Karpas-422 (cell line): Measurements from ENCODE around the gene KRT6C. TPM values are rescaled to one million over a fixed set of nuclear protein-coding genes. Genes with fewer than 3 reads are reported as not detected.
"Not testable (repeated sequence)": the region's sequence is repeated elsewhere in the genome, so short reads cannot be mapped to it uniquely, and the experiment has no call there.

Source experiments
- DNase-seq: peaks from one replicate; pipeline ENCODE4 v3.0.0-alpha.2; 2015
- H2AFZ ChIP-seq: fragments of 200-600 bp; sonication (generic); 2 replicates; pipeline ENCODE4 v1.6.1; 2014; ENCODE audit warnings: antibody characterized with exemption, low read length, mixed read lengths
- H3K27ac ChIP-seq: fragments of 200-600 bp; sonication (generic); 2 replicates; pipeline ENCODE4 v1.5.1; 2014; ENCODE audit warnings: mild to moderate bottlenecking, low read length, moderate library complexity
- H3K27me3 ChIP-seq: fragments of 200-600 bp; sonication (generic); 2 replicates; pipeline ENCODE4 v1.6.1; 2014; ENCODE audit warnings: low read length, mixed read lengths
- H3K36me3 ChIP-seq: fragments of 200-600 bp; sonication (generic); 2 replicates; pipeline ENCODE4 v1.6.1; 2014; ENCODE audit warnings: low read length, mixed read lengths; ENCODE audit not compliant: insufficient read depth
- H3K4me1 ChIP-seq: fragments of 200-600 bp; sonication (generic); 2 replicates; pipeline ENCODE4 v1.6.1; 2014; ENCODE audit warnings: mild to moderate bottlenecking, low read length, mixed read lengths
- H3K4me2 ChIP-seq: fragments of 200-600 bp; sonication (generic); 2 replicates; pipeline ENCODE4 v1.6.1; 2014; ENCODE audit warnings: low read length, low read depth, mild to moderate bottlenecking; ENCODE audit not compliant: poor library complexity, severe bottlenecking
- H3K4me3 ChIP-seq: fragments of 200-600 bp; sonication (generic); 2 replicates; pipeline ENCODE4 v1.5.1; 2014; ENCODE audit warnings: mild to moderate bottlenecking, antibody characterized with exemption, low read length, mixed read lengths
- H3K79me2 ChIP-seq: fragments of 200-600 bp; sonication (generic); 2 replicates; pipeline ENCODE4 v1.6.1; 2014; ENCODE audit warnings: mild to moderate bottlenecking, low read length, mixed read lengths
- H3K9ac ChIP-seq: fragments of 200-600 bp; sonication (generic); 2 replicates; pipeline ENCODE4 v1.6.0; 2014; ENCODE audit warnings: low read length
- H3K9me2 ChIP-seq: fragments of 200-600 bp; sonication (generic), shearing (Covaris generic); replicated peaks from 2 replicates; pipeline ENCODE4 v1.6.0; 2014; ENCODE audit warnings: mild to moderate bottlenecking, low read length, moderate library complexity; ENCODE audit not compliant: insufficient read depth
- H3K9me3 ChIP-seq: fragments of 300-700, 200-600 bp; sonication (generic); 2 replicates; pipeline ENCODE4 v1.6.1; 2014; ENCODE audit warnings: low read length, mixed read lengths
- H4K20me1 ChIP-seq: fragments of 200-600 bp; sonication (generic); 2 replicates; pipeline ENCODE4 v1.6.1; 2014; ENCODE audit warnings: mild to moderate bottlenecking, antibody characterized with exemption, low read length, low read depth; ENCODE audit not compliant: insufficient read depth
- total RNA-seq: library from RNA; depleted of rRNA; stranded (reverse); fragments of >200 nt; shearing (Covaris generic); gene quantifications from 2 replicates; pipeline ENCODE4 v1.2.3, GENCODE V29; 2014; ENCODE audit warnings: low replicate concordance

The KRT6C gene
- total RNA-seq, 1 experiment from 2014 or later, result not detected

- not testable (repeated sequence) for H3K36me3 ChIP-seq, H3K9me2 ChIP-seq, DNase-seq, H3K9ac ChIP-seq, H3K4me1 ChIP-seq, H4K20me1 ChIP-seq, H3K27ac ChIP-seq, H3K79me2 ChIP-seq, H2AFZ ChIP-seq, H3K27me3 ChIP-seq, H3K9me3 ChIP-seq, H3K4me2 ChIP-seq, H3K4me3 ChIP-seq
Observed at GRCh38 chr12:52487744-52488443, 14.3 kb upstream of the KRT6C start.

- Histone ChIP-seq H3K27me3 (no peaks in the 10 kb centered on the region), H3K36me3 (no peaks in the 10 kb centered on the region), H3K4me2 (no peak overlapping the region), H3K9ac (no peak overlapping the region), H4K20me1 (no peaks in the 10 kb centered on the region), H3K27ac (no peak overlapping the region), H2AFZ (no peak overlapping the region), H3K4me1 (no peaks in the 10 kb centered on the region), H3K9me3 (peaks cover 8% of the 10 kb centered on the region; the same call in 1 of the 2 replicates), H3K9me2 (no peaks in the 10 kb centered on the region), H3K79me2 (no peaks in the 10 kb centered on the region), H3K4me3 (no peak overlapping the region)
- DNase-seq, result no peak
Observed at GRCh38 chr12:52487211-52487610, 13.6 kb upstream of the KRT6C start.

DNA sequence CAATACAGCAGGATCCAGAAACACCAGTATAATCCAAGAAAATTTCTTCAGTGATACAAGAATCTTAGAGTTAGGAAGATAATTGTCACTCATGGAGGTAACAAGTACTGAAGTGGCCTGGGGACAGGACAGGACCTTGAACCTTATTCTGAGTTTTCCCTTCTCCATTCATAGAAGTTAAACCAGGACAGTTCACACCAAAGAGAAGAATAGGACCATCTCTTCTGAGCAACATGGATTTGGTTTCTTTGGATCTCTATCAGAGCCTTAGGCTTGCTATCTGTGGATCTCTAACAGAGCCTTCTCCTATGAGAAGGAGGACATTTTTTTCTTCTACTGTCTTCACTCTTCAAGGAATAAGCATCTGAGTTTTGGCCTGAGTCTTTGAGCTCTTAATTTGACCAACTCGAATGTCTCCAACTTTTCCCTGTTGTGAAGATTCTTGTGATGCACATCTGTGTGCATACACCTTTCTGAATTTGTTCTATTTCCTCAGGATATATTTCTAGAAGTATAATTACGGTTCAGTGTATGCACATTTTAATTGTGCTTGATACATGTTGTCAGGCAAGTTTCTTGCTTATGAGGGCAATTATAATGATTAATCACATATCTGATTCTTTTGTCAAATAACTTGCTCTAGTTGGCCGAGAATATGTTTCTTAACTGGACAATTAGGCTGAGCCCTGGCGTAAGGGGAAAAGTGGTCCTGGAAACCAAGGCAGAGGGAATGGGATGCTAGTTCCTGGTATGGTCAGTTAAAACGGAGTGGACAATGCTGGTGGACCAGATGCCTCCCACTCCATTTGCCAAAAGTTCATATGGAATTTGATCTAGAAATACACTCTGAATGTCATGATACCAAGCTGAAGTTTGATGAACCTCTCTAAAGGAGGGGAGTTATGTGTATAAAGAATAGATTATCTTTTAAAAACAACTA is 12.8 kb upstream of the KRT6C start:
- no peak for DNase-seq
- Histone ChIP-seq H4K20me1 (no peaks in the 10 kb centered on the region), H3K27ac (no peak overlapping the region), H3K9me3 (peaks cover 8% of the 10 kb centered on the region; the same call in 1 of the 2 replicates), H2AFZ (no peak overlapping the region), H3K9ac (no peak overlapping the region), H3K27me3 (no peaks in the 10 kb centered on the region), H3K36me3 (no peaks in the 10 kb centered on the region), H3K79me2 (no peaks in the 10 kb centered on the region), H3K4me3 (no peak overlapping the region), H3K4me2 (no peak overlapping the region), H3K9me2 (no peaks in the 10 kb centered on the region), H3K4me1 (no peaks in the 10 kb centered on the region)

DNA sequence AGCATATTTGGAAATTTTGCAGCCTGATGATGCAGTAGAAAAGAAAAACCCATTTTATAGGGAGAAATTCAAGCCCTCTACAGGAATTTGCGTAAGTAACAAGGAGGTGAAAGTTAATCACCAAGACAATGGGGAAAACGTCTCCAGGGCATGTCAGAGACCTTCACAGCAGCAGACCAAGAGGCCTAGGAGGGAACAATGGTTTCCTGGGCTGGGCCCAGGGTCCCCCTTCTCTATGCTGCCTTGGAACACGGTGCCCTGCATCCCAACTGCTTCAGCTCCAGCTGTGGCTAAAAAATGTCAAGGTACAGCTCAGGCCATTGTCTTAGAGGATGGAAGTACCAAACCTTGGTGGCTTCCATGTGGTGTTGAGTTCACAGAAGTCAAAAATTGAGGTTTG is 6.5 kb upstream of the KRT6C start:
- Histone ChIP-seq H3K9me2 (no peaks in the 10 kb centered on the region), H3K27me3 (no peaks in the 10 kb centered on the region), H3K79me2 (no peaks in the 10 kb centered on the region), H3K36me3 (no peaks in the 10 kb centered on the region), H3K4me1 (no peaks in the 10 kb centered on the region), H3K4me2 (no peak overlapping the region), H3K9ac (no peak overlapping the region), H3K27ac (no peak overlapping the region), H2AFZ (no peak overlapping the region), H3K4me3 (no peak overlapping the region), H4K20me1 (no peaks in the 10 kb centered on the region), H3K9me3 (peaks cover 5% of the 10 kb centered on the region; the same call in 1 of the 2 replicates)
- DNase-seq, result no peak

GRCh38 chr12:52477651-52478050 is 4.0 kb upstream of the KRT6C start:
- Histone ChIP-seq H4K20me1 (no peaks in the 10 kb centered on the region), H3K36me3 (no peaks in the 10 kb centered on the region), H3K4me3 (no peak overlapping the region), H3K79me2 (no peaks in the 10 kb centered on the region), H3K4me1 (no peaks in the 10 kb centered on the region), H3K4me2 (no peak overlapping the region), H3K9me2 (no peaks in the 10 kb centered on the region), H3K9ac (no peak overlapping the region), H3K9me3 (no peaks in the 10 kb centered on the region), H2AFZ (no peak overlapping the region), H3K27ac (no peak overlapping the region), H3K27me3 (no peaks in the 10 kb centered on the region)
- DNase-seq, result no peak

- Histone ChIP-seq H2AFZ (no peak overlapping the region), H3K27ac (no peak overlapping the region), H3K27me3 (no peaks in the 10 kb centered on the region), H3K79me2 (no peaks in the 10 kb centered on the region), H3K4me3 (no peak overlapping the region), H3K4me2 (no peak overlapping the region), H3K9me2 (no peaks in the 10 kb centered on the region), H3K36me3 (no peaks in the 10 kb centered on the region), H3K4me1 (no peaks in the 10 kb centered on the region), H4K20me1 (no peaks in the 10 kb centered on the region), H3K9me3 (no peaks in the 10 kb centered on the region), H3K9ac (no peak overlapping the region)
- DNase-seq, result no peak
Observed at GRCh38 chr12:52474212-52474611, 607 bp upstream of the KRT6C start.

- Histone ChIP-seq H2AFZ (no peak overlapping the region), H3K9me3 (no peaks in the 10 kb centered on the region), H3K9ac (no peak overlapping the region), H3K4me3 (no peak overlapping the region), H3K4me1 (no peaks in the 10 kb centered on the region), H3K9me2 (no peaks in the 10 kb centered on the region), H3K79me2 (no peaks in the 10 kb centered on the region), H4K20me1 (no peaks in the 10 kb centered on the region), H3K27me3 (no peaks in the 10 kb centered on the region), H3K4me2 (no peak overlapping the region), H3K36me3 (no peaks in the 10 kb centered on the region), H3K27ac (no peak overlapping the region)
- no peak for DNase-seq
Observed at GRCh38 chr12:52469853-52470252, 3.8 kb downstream of the KRT6C start.

- Histone ChIP-seq H3K27me3 (no peaks in the 10 kb centered on the region), H2AFZ (no peak overlapping the region), H4K20me1 (no peaks in the 10 kb centered on the region), H3K9me3 (no peaks in the 10 kb centered on the region), H3K4me1 (no peaks in the 10 kb centered on the region), H3K79me2 (no peaks in the 10 kb centered on the region), H3K4me3 (no peak overlapping the region), H3K9me2 (no peaks in the 10 kb centered on the region), H3K4me2 (no peak overlapping the region), H3K36me3 (no peaks in the 10 kb centered on the region), H3K9ac (no peak overlapping the region), H3K27ac (no peak overlapping the region)
- no peak for DNase-seq
Observed at GRCh38 chr12:52464897-52465296, 8.7 kb downstream of the KRT6C start.
